HUDEP-2 (cell line): ENCODE results near the gene GBF1.

Source experiments
- DNase-seq, 76 experiments: peaks; one replicate each; lab custom pipeline; 2025; ENCODE audit not compliant: unreplicated experiment in 76 of 76; lab: John Stamatoyannopoulos, UW

GBF1 gene

GRCh38 chr10:102402512-102402896 is 157.2 kb downstream of the GBF1 start:
- no peak for DNase-seq

GRCh38 chr10:102403115-102403514 is 157.8 kb downstream of the GBF1 start:
- DNase-seq = no peak

GRCh38 chr10:102404361-102405107 is 159.2 kb downstream of the GBF1 start:
- no peak for DNase-seq

- no peak for DNase-seq
These were observed 159.8 kb downstream of the GBF1 start for GRCh38 chr10:102405108-102405571.

- no peak for DNase-seq
These were observed 160.3 kb downstream of the GBF1 start for GRCh38 chr10:102405632-102406031.

- DNase-seq = no peak
These were observed 161.5 kb downstream of the GBF1 start for GRCh38 chr10:102406815-102407214.

GRCh38 chr10:102407425-102408130 is 162.2 kb downstream of the GBF1 start:
- DNase-seq = no peak

GRCh38 chr10:102408131-102408727 is 162.9 kb downstream of the GBF1 start:
- DNase-seq = no peak

GRCh38 chr10:102408728-102409603 is 163.6 kb downstream of the GBF1 start:
- peak in 7 of 76 experiments; percentile 8 to 22 (median 12) for DNase-seq

GRCh38 chr10:102409604-102410428 is 164.5 kb downstream of the GBF1 start:
- DNase-seq = no peak

GRCh38 chr10:102410429-102411073 is 165.2 kb downstream of the GBF1 start:
- no peak for DNase-seq

GRCh38 chr10:102411341-102412255 is 166.3 kb downstream of the GBF1 start:
- DNase-seq = no peak

GRCh38 chr10:102412293-102412692 is 167.0 kb downstream of the GBF1 start:
- no peak for DNase-seq

- no peak for DNase-seq
These were observed 167.8 kb downstream of the GBF1 start for GRCh38 chr10:102413053-102413705.

GRCh38 chr10:102413806-102414561 is 168.7 kb downstream of the GBF1 start:
- DNase-seq = no peak

GRCh38 chr10:102414749-102415148 is 169.4 kb downstream of the GBF1 start:
- DNase-seq = no peak

GRCh38 chr10:102416283-102416682 is 171.0 kb downstream of the GBF1 start:
- DNase-seq = no peak
